HEK293 (cell line): ENCODE measurements around the gene PPP1R1B.
A peak's percentile ranks its signal among the peaks of the same experiment; 100 is the strongest.

Source experiments
- KLF1 ChIP-seq: fragments of 450-650 bp; formaldehyde crosslinking; IDR thresholded peaks from 2 replicates; pipeline ENCODE4 v1.5.1; 2016; ENCODE audit warnings: missing biosample characterization, missing genetic modification characterization
- OSR2 ChIP-seq: fragments of 450-650 bp; formaldehyde crosslinking; IDR thresholded peaks from 2 replicates; pipeline ENCODE4 v1.5.1; 2016; ENCODE audit warnings: missing biosample characterization, missing genetic modification characterization
- PATZ1 ChIP-seq: fragments of 450-650 bp; formaldehyde crosslinking; IDR thresholded peaks from 2 replicates; pipeline ENCODE4 v1.5.1; 2016; ENCODE audit warnings: missing biosample characterization, missing genetic modification characterization
- PBX3 ChIP-seq: sonication (generic); formaldehyde crosslinking; IDR thresholded peaks from 2 replicates; pipeline ENCODE4 v1.8.1; 2022; ENCODE audit warnings: mild to moderate bottlenecking, moderate library complexity, missing genetic modification reagents
- ZBTB21 ChIP-seq: fragments of 450-650 bp; formaldehyde crosslinking; IDR thresholded peaks from 2 replicates; pipeline ENCODE4 v1.5.1; 2017; ENCODE audit warnings: missing biosample characterization, missing genetic modification characterization
- ZBTB26 ChIP-seq: fragments of 450-650 bp; formaldehyde crosslinking; optimal IDR thresholded peaks from 2 replicates; pipeline ENCODE3; 2016; ENCODE audit warnings: missing biosample characterization, mild to moderate bottlenecking, missing genetic modification characterization
- ZBTB7A ChIP-seq: fragments of 450-650 bp; formaldehyde crosslinking; IDR thresholded peaks from 2 replicates; pipeline ENCODE4 v1.5.1; 2016; ENCODE audit warnings: low read depth, missing biosample characterization, missing genetic modification characterization
- ZBTB8A ChIP-seq: fragments of 450-650 bp; formaldehyde crosslinking; IDR thresholded peaks from 2 replicates; pipeline ENCODE4 v1.5.1; 2016; ENCODE audit warnings: missing biosample characterization, missing genetic modification characterization
- ZFP37 ChIP-seq: fragments of 450-650 bp; formaldehyde crosslinking; IDR thresholded peaks from 2 replicates; pipeline ENCODE4 v1.5.1; 2016; ENCODE audit warnings: missing biosample characterization, missing genetic modification characterization
- ZNF133 ChIP-seq: fragments of 450-650 bp; formaldehyde crosslinking; IDR thresholded peaks from 2 replicates; pipeline ENCODE4 v1.5.1; 2016; ENCODE audit warnings: missing biosample characterization, missing genetic modification characterization
- ZNF18 ChIP-seq: fragments of 450-650 bp; formaldehyde crosslinking; IDR thresholded peaks from 2 replicates; pipeline ENCODE4 v1.5.1; 2016; ENCODE audit warnings: missing biosample characterization, missing genetic modification characterization
- ZNF23 ChIP-seq: fragments of 450-650 bp; formaldehyde crosslinking; IDR thresholded peaks from 2 replicates; pipeline ENCODE4 v1.5.1; 2016; ENCODE audit warnings: missing biosample characterization, missing genetic modification characterization, borderline replicate concordance
- ZNF26 ChIP-seq: fragments of 450-650 bp; formaldehyde crosslinking; IDR thresholded peaks from 2 replicates; pipeline ENCODE4 v1.5.1; 2016; ENCODE audit warnings: missing biosample characterization, missing genetic modification characterization
- ZNF354C ChIP-seq: fragments of 450-650 bp; formaldehyde crosslinking; IDR thresholded peaks from 2 replicates; pipeline ENCODE4 v1.5.1; 2016; ENCODE audit warnings: missing biosample characterization, missing genetic modification characterization, low read depth, borderline replicate concordance
- ZNF449 ChIP-seq: fragments of 450-650 bp; formaldehyde crosslinking; IDR thresholded peaks from 2 replicates; pipeline ENCODE4 v1.5.1; 2017; ENCODE audit warnings: missing biosample characterization, mild to moderate bottlenecking, missing genetic modification characterization, moderate library complexity
- ZNF518A ChIP-seq: fragments of 450-650 bp; formaldehyde crosslinking; conservative IDR thresholded peaks from 2 replicates; pipeline ENCODE4 v1.5.1; 2016; ENCODE audit warnings: low read depth, missing biosample characterization, missing genetic modification characterization
- ZNF654 ChIP-seq: fragments of 450-650 bp; formaldehyde crosslinking; IDR thresholded peaks from 2 replicates; pipeline ENCODE4 v1.5.1; 2016; ENCODE audit warnings: low read depth, missing biosample characterization, missing genetic modification characterization
- ZNF704 ChIP-seq: fragments of 450-650 bp; formaldehyde crosslinking; IDR thresholded peaks from 2 replicates; pipeline ENCODE4 v1.5.1; 2016; ENCODE audit warnings: missing biosample characterization, missing genetic modification characterization

PPP1R1B gene

GRCh38 chr17:39617446-39618245 lies 9.1 kb upstream of the PPP1R1B start (continued):
- TF ChIP-seq ZNF26 (tag by site-specific recombination) (no peak), ZFP37 (no peak), PBX3 (CRISPR knock-in tag) (0 out of 2 replicates have a peak, but pooled peaks have one; percentile 45), ZNF449 (tag by site-specific recombination) (no peak), KLF1 (tag by site-specific recombination) (peak; percentile 56), ZBTB26 (tag by site-specific recombination) (peak; percentile 49), ZNF133 (tag by site-specific recombination) (no peak), ZNF354C (tag by site-specific recombination) (no peak), ZBTB7A (tag by site-specific recombination) (no peak), ZNF18 (tag by site-specific recombination) (no peak), ZNF518A (tag by site-specific recombination) (no peak), ZNF654 (tag by site-specific recombination) (no peak), ZBTB21 (tag by site-specific recombination) (no peak), ZNF704 (no peak), OSR2 (tag by site-specific recombination) (0 out of 2 replicates have a peak, but pooled peaks have one; percentile 40), ZNF23 (tag by site-specific recombination) (no peak), ZBTB8A (tag by site-specific recombination) (peak; percentile 92), PATZ1 (tag by site-specific recombination) (peak; percentile 59)
